CD4-positive, CD25-positive, alpha-beta regulatory T cell (primary cell): Measurements from ENCODE around the gene PPFIBP1. TPM values are rescaled to one million over a fixed set of nuclear protein-coding genes. Genes with fewer than 3 reads are reported as not detected.
"Not testable (repeated sequence)": the region's sequence is repeated elsewhere in the genome, so short reads cannot be mapped to it uniquely, and the experiment has no call there.

Source experiments
- ATAC-seq, 2 donors: fragments of 150-1000 bp; cut with Tn5 transposase; one replicate each; pipeline ENCODE4 v1.10.0; 2021; ENCODE audit warnings: low read depth in 2 of 2, moderate number of reproducible peaks in 2 of 2, moderate library complexity in 1 of 2
- DNase-seq, 3 donors: peaks; one replicate each; pipeline versions ENCODE4 v3.0.0 to v3.0.0-alpha.2; 2012 to 2022; ENCODE audit warnings: mixed read lengths in 1 of 3
- H3K27ac ChIP-seq: one replicate; pipeline ENCODE4 v1.7.0; 2013; ENCODE audit warnings: mild to moderate bottlenecking, low read length; ENCODE audit not compliant: insufficient read depth, poor library complexity, severe bottlenecking
- H3K27me3 ChIP-seq: one replicate; pipeline ENCODE4 v1.7.0; 2013; ENCODE audit warnings: low read length; ENCODE audit not compliant: control insufficient read depth, insufficient read depth
- H3K36me3 ChIP-seq: one replicate; pipeline ENCODE4 v1.7.0; 2013; ENCODE audit warnings: mild to moderate bottlenecking, low read length, moderate library complexity; ENCODE audit not compliant: control insufficient read depth, insufficient read depth
- H3K4me1 ChIP-seq: 2 replicates; pipeline ENCODE4 v1.7.0; 2013; ENCODE audit warnings: mild to moderate bottlenecking, low read length; ENCODE audit not compliant: insufficient read depth, control insufficient read depth, poor library complexity, severe bottlenecking
- H3K4me3 ChIP-seq: one replicate; pipeline ENCODE4 v1.7.0; 2013; ENCODE audit warnings: low read depth, mild to moderate bottlenecking, low read length, moderate library complexity
- H3K9me3 ChIP-seq, 2 experiments: 1 replicate in 1 of 2; 2 replicates in 1 of 2; pipeline ENCODE4 v1.7.0; 2013; ENCODE audit warnings: low read length in 2 of 2, mild to moderate bottlenecking in 1 of 2, moderate library complexity in 1 of 2; ENCODE audit not compliant: control insufficient read depth in 2 of 2
- H3K27ac Mint-ChIP-seq, 3 donors: one replicate each; pipeline ENCODE4 v1.8.0; 2020 to 2022; ENCODE audit warnings: mild to moderate bottlenecking in 3 of 3, mixed read lengths in 3 of 3, moderate library complexity in 2 of 3
- H3K27me3 Mint-ChIP-seq: one replicate; pipeline ENCODE4 v1.8.0; 2022; ENCODE audit warnings: mild to moderate bottlenecking, mixed read lengths
- H3K36me3 Mint-ChIP-seq: one replicate; pipeline ENCODE4 v1.8.0; 2020; ENCODE audit warnings: mixed read lengths
- H3K4me1 Mint-ChIP-seq, 4 donors: one replicate each; pipeline ENCODE4 v1.8.0; 2020 to 2022; ENCODE audit warnings: mixed read lengths in 4 of 4, mild to moderate bottlenecking in 1 of 4
- H3K4me3 Mint-ChIP-seq, 4 donors: one replicate each; pipeline ENCODE4 v1.8.0; 2020 to 2022; ENCODE audit warnings: mild to moderate bottlenecking in 4 of 4, mixed read lengths in 4 of 4, moderate library complexity in 3 of 4
- H3K9me3 Mint-ChIP-seq, 7 donors: one replicate each; pipeline ENCODE4 v1.8.0; 2020 to 2022; ENCODE audit warnings: mixed read lengths in 7 of 7, mild to moderate bottlenecking in 3 of 7, moderate library complexity in 2 of 7
- polyA plus RNA-seq, 4 donors: library from polyadenylated mRNA; unstranded; fragments of 300-500 nt; fragmentation: Illumina TruSeq; gene quantifications; one replicate each; pipeline ENCODE4 v1.2.3, GENCODE V29; 2021
- total RNA-seq: library from RNA; stranded (reverse); gene quantifications from one replicate; pipeline ENCODE4 v1.2.3, GENCODE V29; 2022

PPFIBP1 gene
- total and polyA plus RNA-seq, 5 donors from 2014 or later, result 1.0 to 6.6 (median 2.3) TPM

DNA sequence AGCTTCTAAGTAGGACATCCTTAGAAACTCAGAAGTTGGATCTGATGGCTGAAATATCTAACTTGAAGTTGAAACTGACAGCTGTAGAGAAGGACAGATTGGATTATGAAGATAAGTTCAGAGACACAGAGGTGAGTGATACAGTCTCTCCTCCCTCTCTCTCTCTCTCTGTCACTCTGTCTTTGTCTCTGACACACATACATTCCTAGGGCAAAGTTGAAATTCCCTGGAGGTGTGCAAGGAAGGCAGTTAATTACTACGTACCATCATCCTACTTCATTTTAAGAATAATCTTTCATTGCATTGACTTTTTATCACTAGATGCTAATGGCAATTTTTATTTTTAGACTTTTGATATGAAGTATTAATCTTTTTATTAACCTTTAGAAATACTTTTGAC, 126.0 kb downstream of the PPFIBP1 start:
- no peaks in the 10 kb centered on the region for H3K27me3 ChIP-seq
- no peak for DNase-seq
- no peaks in the 10 kb centered on the region for H3K9me3 Mint-ChIP-seq
- H3K4me1 ChIP-seq, result no peaks in the 10 kb centered on the region
- no peak overlapping the region for H3K4me3 ChIP-seq
- no peak overlapping the region for H3K27ac ChIP-seq
- H3K36me3 ChIP-seq, result no peaks in the 10 kb centered on the region
- no peak overlapping the region for H3K4me3 Mint-ChIP-seq
- no peak for ATAC-seq
- peaks cover 0 to 8% (median 0%) of the 10 kb centered on the region in 4 donors for H3K4me1 Mint-ChIP-seq
- H3K9me3 ChIP-seq, result no peaks in the 10 kb centered on the region
- H3K27ac Mint-ChIP-seq, result no peak overlapping the region
- no peaks in the 10 kb centered on the region for H3K36me3 Mint-ChIP-seq
- H3K27me3 Mint-ChIP-seq, result no peaks in the 10 kb centered on the region

DNA sequence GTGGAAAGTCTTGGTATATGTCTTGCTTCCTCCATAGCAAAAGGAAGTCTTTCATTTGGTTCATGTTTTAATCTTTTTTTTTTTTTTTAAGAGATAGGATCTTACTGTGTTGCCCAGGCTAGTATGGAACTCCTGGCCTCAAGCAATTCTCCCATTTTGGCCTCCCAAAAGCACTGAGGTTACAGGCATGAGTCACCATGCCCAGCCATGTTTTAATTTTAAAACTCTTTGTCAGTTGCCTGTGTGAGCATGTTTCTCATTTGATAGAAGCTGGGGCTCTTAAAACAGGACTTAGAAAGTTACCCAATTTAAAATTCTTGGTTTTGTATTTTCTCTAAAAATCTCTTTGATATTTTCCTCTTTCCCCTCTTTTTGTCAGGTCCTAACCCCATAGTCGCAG, 127.2 kb downstream of the PPFIBP1 start:
- no peak overlapping the region for H3K27ac ChIP-seq
- no peaks in the 10 kb centered on the region for H3K9me3 ChIP-seq
- peaks cover 0 to 8% (median 0%) of the 10 kb centered on the region in 4 donors for H3K4me1 Mint-ChIP-seq
- H3K4me3 Mint-ChIP-seq, result no peak overlapping the region
- H3K9me3 Mint-ChIP-seq, result no peaks in the 10 kb centered on the region
- ATAC-seq, result no peak
- no peak overlapping the region for H3K27ac Mint-ChIP-seq
- H3K36me3 Mint-ChIP-seq, result no peaks in the 10 kb centered on the region
- H3K27me3 Mint-ChIP-seq, result no peaks in the 10 kb centered on the region
- no peaks in the 10 kb centered on the region for H3K36me3 ChIP-seq
- no peaks in the 10 kb centered on the region for H3K27me3 ChIP-seq
- H3K4me1 ChIP-seq, result no peaks in the 10 kb centered on the region
- DNase-seq, result no peak
- no peak overlapping the region for H3K4me3 ChIP-seq

DNA sequence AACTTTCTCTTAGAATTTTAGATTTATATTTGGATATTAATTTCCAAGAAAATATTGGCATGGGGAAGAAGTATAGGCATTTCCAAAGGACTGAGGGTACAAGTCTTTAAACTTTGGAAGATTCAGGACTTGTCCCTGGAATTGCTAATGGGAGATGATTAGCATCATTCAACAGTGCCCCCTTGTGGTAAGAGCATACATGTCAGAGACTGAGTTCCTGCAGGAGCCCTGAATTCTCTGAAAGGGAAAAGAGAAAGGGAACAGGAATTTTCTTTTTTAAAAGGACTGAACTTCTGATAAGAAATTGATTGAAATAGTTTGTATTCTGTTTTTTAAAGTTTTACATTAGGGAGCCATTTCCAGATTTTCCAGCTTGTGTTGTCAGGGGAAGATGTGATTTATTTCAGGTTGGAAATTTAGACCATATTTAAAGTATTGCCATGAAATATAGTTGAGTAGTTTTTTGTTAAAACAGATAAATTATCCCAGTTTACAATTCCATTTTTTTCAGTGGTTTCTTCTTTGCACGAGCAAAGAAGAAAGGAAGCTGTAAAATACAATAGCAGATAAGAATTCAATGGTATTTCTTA, 128.3 kb downstream of the PPFIBP1 start:
- H3K27me3 Mint-ChIP-seq, result no peaks in the 10 kb centered on the region
- no peaks in the 10 kb centered on the region for H3K9me3 ChIP-seq
- H3K27ac Mint-ChIP-seq, result peak overlapping the region in 1 of 3 donors; percentile 48
- peaks cover 0 to 8% (median 0%) of the 10 kb centered on the region in 4 donors for H3K4me1 Mint-ChIP-seq
- no peak overlapping the region for H3K4me3 ChIP-seq
- no peaks in the 10 kb centered on the region for H3K9me3 Mint-ChIP-seq
- H3K36me3 Mint-ChIP-seq, result no peaks in the 10 kb centered on the region
- no peak for ATAC-seq
- no peaks in the 10 kb centered on the region for H3K36me3 ChIP-seq
- H3K27me3 ChIP-seq, result no peaks in the 10 kb centered on the region
- no peak overlapping the region for H3K27ac ChIP-seq
- peak; percentile 2 to 46 (median 23) for DNase-seq
- no peak overlapping the region for H3K4me3 Mint-ChIP-seq
- no peaks in the 10 kb centered on the region for H3K4me1 ChIP-seq

DNA sequence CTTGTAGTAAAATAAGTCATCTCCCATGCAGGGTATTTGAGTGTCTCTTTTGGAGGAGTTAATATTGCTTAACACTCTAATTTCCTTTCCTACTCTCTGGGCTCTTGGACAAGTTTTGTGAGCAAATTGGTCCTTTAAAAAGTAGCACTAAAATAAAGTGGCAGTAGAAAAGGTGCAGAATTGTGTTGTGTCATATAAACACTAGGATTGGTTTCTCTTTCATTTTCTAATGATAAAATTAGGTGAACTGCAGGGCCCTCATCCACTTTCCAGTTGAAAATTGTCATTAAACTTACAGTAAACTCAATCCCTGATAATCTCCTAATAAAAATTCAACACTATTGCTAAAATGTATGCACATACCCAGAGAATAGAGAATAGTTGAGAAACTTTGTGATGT, 129.7 kb downstream of the PPFIBP1 start:
- Histone ChIP-seq H3K27ac (no peak overlapping the region), H3K9me3 (no peaks in the 10 kb centered on the region), H3K27me3 (no peaks in the 10 kb centered on the region), H3K4me1 (no peaks in the 10 kb centered on the region), H3K4me3 (no peak overlapping the region), H3K36me3 (no peaks in the 10 kb centered on the region)
- Mint-ChIP-seq H3K27ac (no peak overlapping the region), H3K4me3 (no peak overlapping the region), H3K4me1 (peaks cover 0 to 8% (median 0%) of the 10 kb centered on the region in 4 donors), H3K36me3 (no peaks in the 10 kb centered on the region), H3K9me3 (no peaks in the 10 kb centered on the region), H3K27me3 (no peaks in the 10 kb centered on the region)
- ATAC-seq (no peak), DNase-seq (peak in 1 of 3 donors; percentile 12)

DNA sequence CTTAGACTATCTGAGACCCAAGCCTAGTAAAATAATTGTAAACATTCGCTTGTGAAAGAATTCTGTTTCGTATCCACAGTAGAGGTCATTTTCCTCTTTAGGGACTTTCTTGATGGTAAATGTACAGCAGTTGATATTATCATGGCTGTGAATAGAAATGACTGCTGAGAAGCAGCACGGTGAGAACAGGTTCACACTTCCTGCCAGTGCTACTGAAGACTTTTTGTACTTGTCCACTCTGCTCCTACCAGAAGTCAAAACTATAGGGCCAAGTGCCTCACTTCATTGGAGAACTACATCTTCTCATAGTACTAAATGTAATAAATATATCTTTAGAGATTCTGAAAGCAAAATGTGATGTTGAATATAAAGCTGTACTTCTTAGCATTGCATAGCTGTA, 131.5 kb downstream of the PPFIBP1 start:
- not testable (repeated sequence) for H3K27ac ChIP-seq, H3K27me3 Mint-ChIP-seq, H3K27me3 ChIP-seq, H3K36me3 Mint-ChIP-seq, H3K27ac Mint-ChIP-seq, H3K9me3 Mint-ChIP-seq, H3K4me3 Mint-ChIP-seq, H3K4me1 Mint-ChIP-seq, DNase-seq, H3K4me1 ChIP-seq, H3K4me3 ChIP-seq, ATAC-seq, H3K9me3 ChIP-seq, H3K36me3 ChIP-seq

DNA sequence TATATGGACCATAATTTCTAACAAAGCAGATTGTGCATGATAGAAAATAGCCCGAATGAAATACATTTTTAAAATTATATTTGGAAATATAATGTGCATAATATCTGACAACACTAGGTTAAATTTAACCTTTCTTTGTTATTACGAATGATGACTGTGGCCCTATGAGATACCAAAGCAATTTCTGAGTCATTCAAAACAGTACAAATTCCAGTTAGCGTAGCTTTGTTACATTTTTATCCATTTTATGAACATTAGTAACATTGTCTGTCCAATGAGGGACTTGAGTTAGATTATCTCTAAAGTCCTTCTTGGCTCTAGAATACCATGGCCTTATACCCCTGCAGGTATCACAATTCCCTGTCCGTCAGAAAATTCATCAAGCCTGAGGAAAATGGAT, 133.3 kb downstream of the PPFIBP1 start:
- DNase-seq (no peak), ATAC-seq (no peak)
- H3K36me3 ChIP-seq, result no peaks in the 10 kb centered on the region
- no peaks in the 10 kb centered on the region for H3K9me3 ChIP-seq
- no peak overlapping the region for H3K27ac ChIP-seq
- no peaks in the 10 kb centered on the region for H3K27me3 ChIP-seq
- Mint-ChIP-seq H3K9me3 (no peaks in the 10 kb centered on the region), H3K27ac (no peak overlapping the region), H3K4me3 (no peak overlapping the region), H3K36me3 (peaks cover 7% of the 10 kb centered on the region), H3K4me1 (peaks cover 0 to 6% (median 0%) of the 10 kb centered on the region in 4 donors), H3K27me3 (no peaks in the 10 kb centered on the region)
- no peaks in the 10 kb centered on the region for H3K4me1 ChIP-seq
- no peak overlapping the region for H3K4me3 ChIP-seq

DNA sequence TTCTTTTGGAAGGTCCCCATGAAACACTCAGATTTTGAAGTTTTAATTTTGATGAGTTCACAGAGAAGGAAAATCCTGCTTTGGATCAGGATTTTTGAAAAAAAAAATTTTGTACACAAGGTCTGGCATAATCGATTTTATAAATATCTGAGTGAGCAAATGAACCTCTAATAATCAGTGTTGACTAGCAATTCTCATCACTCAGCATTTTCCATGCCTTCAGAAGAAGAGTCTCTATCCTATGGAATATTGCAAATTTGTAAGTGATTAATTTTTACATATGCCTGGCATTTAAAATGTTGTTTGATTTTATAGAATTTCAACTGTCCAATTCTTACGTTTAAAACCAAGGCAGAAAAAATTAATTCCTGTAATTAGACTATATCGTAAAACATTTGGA, 141.7 kb downstream of the PPFIBP1 start:
- no peaks in the 10 kb centered on the region for H3K4me1 Mint-ChIP-seq
- H3K36me3 ChIP-seq, result no peaks in the 10 kb centered on the region
- no peak overlapping the region for H3K4me3 ChIP-seq
- no peak overlapping the region for H3K27ac Mint-ChIP-seq
- peaks cover 0 to 3% (median 0%) of the 10 kb centered on the region in 7 donors for H3K9me3 Mint-ChIP-seq
- H3K9me3 ChIP-seq, result no peaks in the 10 kb centered on the region
- ATAC-seq (no peak), DNase-seq (no peak)
- no peaks in the 10 kb centered on the region for H3K27me3 Mint-ChIP-seq
- H3K4me1 ChIP-seq, result no peaks in the 10 kb centered on the region
- no peak overlapping the region for H3K27ac ChIP-seq
- H3K36me3 Mint-ChIP-seq, result peaks cover 20% of the 10 kb centered on the region
- peaks cover 2% of the 10 kb centered on the region for H3K27me3 ChIP-seq
- no peak overlapping the region for H3K4me3 Mint-ChIP-seq

DNA sequence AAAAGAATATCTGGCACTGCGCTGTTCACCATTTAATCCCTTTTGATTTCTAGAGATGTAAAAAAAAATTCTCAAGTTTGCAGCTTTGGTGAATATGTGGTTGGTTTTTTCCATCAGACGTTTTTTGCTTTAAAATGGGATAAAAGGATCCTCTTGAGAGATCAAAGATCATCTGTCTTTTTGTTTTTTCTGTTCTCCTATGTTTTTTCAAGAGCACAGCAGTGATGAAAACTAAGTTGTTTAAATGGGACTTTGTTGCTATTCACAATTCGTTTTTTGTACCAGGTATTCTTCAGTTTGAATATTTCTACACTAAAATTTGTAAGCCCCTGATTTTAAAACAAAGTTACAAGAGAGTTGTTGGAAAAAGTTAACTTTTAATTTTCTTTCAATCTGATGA, 142.5 kb downstream of the PPFIBP1 start:
- H3K4me3 ChIP-seq, result no peak overlapping the region
- no peak overlapping the region for H3K4me3 Mint-ChIP-seq
- H3K27ac Mint-ChIP-seq, result no peak overlapping the region
- peaks cover 16% of the 10 kb centered on the region for H3K36me3 Mint-ChIP-seq
- H3K9me3 Mint-ChIP-seq, result peaks cover 0 to 3% (median 0%) of the 10 kb centered on the region in 7 donors
- H3K4me1 ChIP-seq, result no peaks in the 10 kb centered on the region
- DNase-seq, result no peak
- no peaks in the 10 kb centered on the region for H3K36me3 ChIP-seq
- no peak for ATAC-seq
- no peaks in the 10 kb centered on the region for H3K27me3 Mint-ChIP-seq
- peaks cover 2% of the 10 kb centered on the region for H3K27me3 ChIP-seq
- no peak overlapping the region for H3K27ac ChIP-seq
- no peaks in the 10 kb centered on the region for H3K4me1 Mint-ChIP-seq
- no peaks in the 10 kb centered on the region for H3K9me3 ChIP-seq
